H1 (cell line): Measurements from ENCODE around the gene SIPA1L3. TPM values are rescaled to one million over a fixed set of nuclear protein-coding genes. Genes with fewer than 3 reads are reported as not detected.

Experiments used
- CTCF ChIA-PET: fragments of 300-600 bp; sonication (Branson Sonifier 250); formaldehyde crosslinking; loops from one replicate; lab custom pipeline; 2021; ENCODE audit not compliant: partially characterized antibody; lab: Charles Lee
- POLR2A ChIA-PET: fragments of 300-600 bp; sonication (Branson Sonifier 250); formaldehyde crosslinking; loops from one replicate; lab custom pipeline; 2021; ENCODE audit warnings: inconsistent platforms; ENCODE audit not compliant: partially characterized antibody; lab: Charles Lee
- DNase-seq, 2 experiments: peaks; one replicate each; pipeline versions ENCODE4 v3.0.0 to v3.0.0-alpha.2; 2010 to 2022; ENCODE audit warnings: low spot score in 2 of 2, low read depth in 1 of 2, mixed read lengths in 1 of 2
- FAIRE-seq: peaks from 2 replicates; lab custom pipeline; 2011; peaks lifted over from hg19 to GRCh38; lab: Jason Lieb, UNC
- H2AFZ ChIP-seq: 2 replicates; pipeline ENCODE4 v1.8.1; 2012; ENCODE audit warnings: low read length, inconsistent platforms
- H2AK5ac ChIP-seq: 2 replicates; pipeline ENCODE4 v1.6.1; 2013; ENCODE audit warnings: low read depth, low read length
- H2BK120ac ChIP-seq: replicated peaks from 2 replicates; pipeline ENCODE3; 2013; ENCODE audit warnings: low read depth, low read length, inconsistent platforms
- H2BK12ac ChIP-seq: 2 replicates; pipeline ENCODE4 v1.6.1; 2013; ENCODE audit warnings: low read depth, low read length
- H2BK15ac ChIP-seq: 2 replicates; pipeline ENCODE4 v1.6.1; 2013; ENCODE audit warnings: low read length
- H2BK20ac ChIP-seq: 2 replicates; pipeline ENCODE4 v1.6.1; 2013; ENCODE audit warnings: low read length
- H2BK5ac ChIP-seq: 2 replicates; pipeline ENCODE4 v1.6.1; 2013; ENCODE audit warnings: low read depth, low read length
- H3K14ac ChIP-seq: 2 replicates; pipeline ENCODE4 v1.6.1; 2013; ENCODE audit warnings: inconsistent platforms; ENCODE audit not compliant: insufficient read length
- H3K18ac ChIP-seq: 2 replicates; pipeline ENCODE4 v1.6.1; 2013; ENCODE audit warnings: low read length; ENCODE audit errors: extremely low read depth
- H3K23ac ChIP-seq: 2 replicates; pipeline ENCODE4 v1.6.1; 2013; ENCODE audit warnings: inconsistent platforms; ENCODE audit not compliant: insufficient read length
- H3K23me2 ChIP-seq: 2 replicates; pipeline ENCODE4 v1.6.1; 2013; ENCODE audit warnings: low read depth, low read length
- H3K27ac ChIP-seq: 2 replicates; pipeline ENCODE4 v1.6.1; 2011; ENCODE audit warnings: low read depth, low read length, inconsistent platforms
- H3K27me3 ChIP-seq, 4 experiments: replicated peaks in 1 of 4; 1 replicate in 1 of 4; 2 replicates in 3 of 4; pipeline versions ENCODE4 v1.6.1 to v1.8.1; 2011 to 2013; ENCODE audit warnings: low read length in 3 of 4, mild to moderate bottlenecking in 3 of 4, inconsistent platforms in 2 of 4, mixed read lengths in 2 of 4, moderate library complexity in 1 of 4; ENCODE audit not compliant: control insufficient read depth in 3 of 4, insufficient read depth in 3 of 4; ENCODE audit errors: extremely low read depth in 1 of 4
- H3K36me3 ChIP-seq, 4 experiments: 2 replicates each; pipeline versions ENCODE4 v1.6.1 to v1.8.1; 2011 to 2013; ENCODE audit warnings: mild to moderate bottlenecking in 4 of 4, low read length in 3 of 4, moderate library complexity in 2 of 4, control low read depth in 1 of 4, inconsistent platforms in 1 of 4; ENCODE audit not compliant: insufficient read depth in 4 of 4, control insufficient read depth in 2 of 4
- H3K4ac ChIP-seq: replicated peaks from 2 replicates; pipeline ENCODE3; 2013; ENCODE audit warnings: low read length, low read depth, mixed read lengths, inconsistent platforms; ENCODE audit not compliant: insufficient read length
- H3K4me1 ChIP-seq, 4 experiments: replicated peaks in 1 of 4; 1 replicate in 1 of 4; 2 replicates in 3 of 4; pipeline versions ENCODE4 v1.6.1 to v1.8.1; 2011 to 2013; ENCODE audit warnings: low read length in 3 of 4, inconsistent platforms in 2 of 4, mixed read lengths in 1 of 4; ENCODE audit not compliant: insufficient read depth in 4 of 4, control insufficient read depth in 3 of 4
- H3K4me2 ChIP-seq, 2 experiments: 2 replicates each; pipeline versions ENCODE4 v1.6.1 to v1.8.1; 2011 to 2013; ENCODE audit warnings: low read depth in 2 of 2, low read length in 2 of 2, control low read depth in 1 of 2, inconsistent platforms in 1 of 2, mild to moderate bottlenecking in 1 of 2; ENCODE audit not compliant: insufficient read depth in 1 of 2
- H3K4me3 ChIP-seq, 4 experiments: fragments of 200-600, 300-600 bp in 1 of 4; sonication (generic), shearing (Covaris generic), sonication (Bioruptor Twin) in 1 of 4; 2 replicates each; pipeline versions ENCODE4 v1.5.1 to v1.8.1; 2011 to 2016; ENCODE audit warnings: low read length in 4 of 4, low read depth in 3 of 4, control low read depth in 2 of 4, inconsistent platforms in 2 of 4, mild to moderate bottlenecking in 2 of 4, mixed read lengths in 1 of 4, moderate library complexity in 1 of 4; ENCODE audit not compliant: insufficient read depth in 2 of 4; ENCODE audit errors: extremely low read depth in 1 of 4
- H3K56ac ChIP-seq: replicated peaks from 2 replicates; pipeline ENCODE3; 2013; ENCODE audit warnings: low read depth, mild to moderate bottlenecking, mixed read lengths, low read length, inconsistent platforms; ENCODE audit not compliant: insufficient read length
- H3K79me1 ChIP-seq: 2 replicates; pipeline ENCODE4 v1.6.1; 2013; ENCODE audit warnings: low read depth, low read length, control low read depth
- H3K79me2 ChIP-seq, 2 experiments: 2 replicates each; pipeline versions ENCODE4 v1.6.1 to v1.8.1; 2012 to 2013; ENCODE audit warnings: low read length in 2 of 2, mild to moderate bottlenecking in 2 of 2, inconsistent platforms in 1 of 2; ENCODE audit not compliant: insufficient read depth in 2 of 2, control insufficient read depth in 1 of 2
- H3K9ac ChIP-seq, 4 experiments: replicated peaks in 1 of 4; 1 replicate in 1 of 4; 2 replicates in 3 of 4; pipeline versions ENCODE4 v1.6.1 to v1.8.1; 2011 to 2013; ENCODE audit warnings: low read depth in 3 of 4, low read length in 3 of 4, control low read depth in 2 of 4, mild to moderate bottlenecking in 2 of 4, moderate library complexity in 2 of 4, inconsistent platforms in 1 of 4; ENCODE audit errors: extremely low read depth in 1 of 4
- H3K9me3 ChIP-seq, 2 experiments: 2 replicates each; pipeline versions ENCODE4 v1.6.1 to v1.8.1; 2012 to 2013; ENCODE audit warnings: mild to moderate bottlenecking in 2 of 2, moderate library complexity in 2 of 2, control low read depth in 1 of 2, inconsistent platforms in 1 of 2, low read depth in 1 of 2, low read length in 1 of 2, mixed read lengths in 1 of 2; ENCODE audit not compliant: insufficient read depth in 2 of 2
- H4K20me1 ChIP-seq, 2 experiments: replicated peaks in 1 of 2; 2 replicates each; pipeline versions ENCODE3 to v1.8.1; 2011 to 2013; ENCODE audit warnings: inconsistent platforms in 2 of 2, low read length in 2 of 2, mild to moderate bottlenecking in 1 of 2; ENCODE audit not compliant: insufficient read depth in 2 of 2, control insufficient read depth in 1 of 2
- H4K5ac ChIP-seq: 2 replicates; pipeline ENCODE4 v1.6.1; 2013; ENCODE audit warnings: low read length, low read depth, mixed read lengths, inconsistent platforms; ENCODE audit not compliant: insufficient read length
- H4K8ac ChIP-seq: 2 replicates; pipeline ENCODE4 v1.8.0; 2013; ENCODE audit warnings: mild to moderate bottlenecking, moderate library complexity, low read length, inconsistent platforms; ENCODE audit not compliant: insufficient read depth; ENCODE audit errors: extremely low read depth
- H4K91ac ChIP-seq: replicated peaks from 2 replicates; pipeline ENCODE3; 2013; ENCODE audit warnings: low read length, mixed read lengths, inconsistent platforms; ENCODE audit not compliant: insufficient read length
- CBX5 ChIP-seq: fragments of 300-800, 300-1000 bp; sonication (generic); IDR thresholded peaks from 2 replicates; pipeline ENCODE4 v1.7.1; 2016; ENCODE audit warnings: antibody characterized with exemption, low read length, low read depth
- CHD1 ChIP-seq: IDR thresholded peaks from 2 replicates; pipeline ENCODE4 v1.6.1; 2012; ENCODE audit warnings: low read depth, low read length, improper control_type of control experiment
- FOSL1 ChIP-seq: IDR thresholded peaks from 2 replicates; pipeline ENCODE4 v1.6.1; 2011; ENCODE audit warnings: mild to moderate bottlenecking, low read depth, low read length, moderate library complexity; ENCODE audit not compliant: insufficient read depth
- GTF2F1 ChIP-seq: IDR thresholded peaks from 2 replicates; pipeline ENCODE4 v1.6.1; 2012; ENCODE audit warnings: low read depth, low read length, improper control_type of control experiment, borderline replicate concordance
- JUN ChIP-seq: IDR thresholded peaks from 2 replicates; pipeline ENCODE4 v1.6.1; 2011; ENCODE audit warnings: low read depth, mild to moderate bottlenecking, improper control_type of control experiment, low read length
- RFX5 ChIP-seq: IDR thresholded peaks from 2 replicates; pipeline ENCODE4 v1.6.1; 2011; ENCODE audit warnings: low read depth, low read length, improper control_type of control experiment, borderline replicate concordance
- RNF2 ChIP-seq: fragments of 200-900, 300-1000 bp; sonication (generic); IDR thresholded peaks from 2 replicates; pipeline ENCODE4 v1.7.1; 2016; ENCODE audit warnings: borderline replicate concordance, low read depth, mild to moderate bottlenecking, antibody characterized with exemption, low read length; ENCODE audit not compliant: poor library complexity, severe bottlenecking; ENCODE audit errors: missing control alignments
- SAP30 ChIP-seq: fragments of 300-600 bp; sonication (generic); IDR thresholded peaks from 2 replicates; pipeline ENCODE4 v1.7.1; 2012; ENCODE audit warnings: low read length, moderate library complexity, mild to moderate bottlenecking, inconsistent platforms; ENCODE audit not compliant: insufficient read depth, insufficient replicate concordance
- SIN3A ChIP-seq, 2 experiments: IDR thresholded peaks in 1 of 2; conservative IDR thresholded peaks in 1 of 2; 2 replicates each; pipeline ENCODE4 v1.6.1; 2011 to 2012; ENCODE audit warnings: low read length in 2 of 2, improper control_type of control experiment in 1 of 2, low read depth in 1 of 2, mild to moderate bottlenecking in 1 of 2
- SP1 ChIP-seq: IDR thresholded peaks from 2 replicates; pipeline ENCODE4 v1.6.1; 2011; ENCODE audit warnings: low read depth, low read length
- TAF7 ChIP-seq: optimal IDR thresholded peaks from 2 replicates; pipeline ENCODE3; 2011; ENCODE audit warnings: low read depth, mild to moderate bottlenecking, inconsistent platforms, low read length, moderate library complexity, borderline replicate concordance
- TCF12 ChIP-seq: IDR thresholded peaks from 2 replicates; pipeline ENCODE4 v1.6.1; 2011; ENCODE audit warnings: low read depth, mild to moderate bottlenecking, low read length
- WGBS, 2 experiments: shearing (Covaris generic) in 1 of 2; methylation state at CpG; one replicate each; pipeline versions ENCODE4 v1.1.6 to v1.1.7; 2013 to 2015; ENCODE audit warnings: low lambda C conversion rate in 2 of 2, mixed read lengths in 2 of 2, inconsistent platforms in 1 of 2, low coverage in 1 of 2, missing lambda C conversion rate in 1 of 2; ENCODE audit not compliant: insufficient replicate concordance in 2 of 2, insufficient coverage in 1 of 2, insufficient read length in 1 of 2; ENCODE audit errors: extremely low coverage in 1 of 2, missing lambda C conversion rate in 1 of 2; 5-methylcytosine and 5-hydroxymethylcytosine counted together
- polyA plus RNA-seq, 7 experiments: library from polyadenylated mRNA; depleted of rRNA in 3 of 7; stranded (reverse) in 5 of 7; unstranded in 2 of 7; fragments of >200 nt in 5 of 7; fragments of 200-250 nt in 2 of 7; gene quantifications; 1 replicate in 5 of 7; 2 replicates in 1 of 7; 4 replicates in 1 of 7; pipeline versions ENCODE4 v1.2.1 to v1.2.3, GENCODE V29; 2011 to 2013; ENCODE audit warnings: missing spikeins in 2 of 7, mixed read lengths in 2 of 7
- total RNA-seq: library from RNA; stranded (reverse); fragmentation: NEBNext Ultra II Directional; extraction: Animal tissue kit (Norgen Biotek cat#: 25700); gene quantifications from 2 replicates; pipeline ENCODE4 v1.2.1, GENCODE V29; 2021
- TF ChIP-seq, protein P1 (sequence below): IDR thresholded peaks from 2 replicates; pipeline ENCODE4 v1.6.1; 2012; ENCODE audit warnings: inconsistent platforms

SIPA1L3 gene
- total and polyA plus RNA-seq, 2 of the 8 experiments (the other 6 are each of a cell fraction or from before 2014, with no cell fraction given): 15.0 to 54.9 TPM

DNA sequence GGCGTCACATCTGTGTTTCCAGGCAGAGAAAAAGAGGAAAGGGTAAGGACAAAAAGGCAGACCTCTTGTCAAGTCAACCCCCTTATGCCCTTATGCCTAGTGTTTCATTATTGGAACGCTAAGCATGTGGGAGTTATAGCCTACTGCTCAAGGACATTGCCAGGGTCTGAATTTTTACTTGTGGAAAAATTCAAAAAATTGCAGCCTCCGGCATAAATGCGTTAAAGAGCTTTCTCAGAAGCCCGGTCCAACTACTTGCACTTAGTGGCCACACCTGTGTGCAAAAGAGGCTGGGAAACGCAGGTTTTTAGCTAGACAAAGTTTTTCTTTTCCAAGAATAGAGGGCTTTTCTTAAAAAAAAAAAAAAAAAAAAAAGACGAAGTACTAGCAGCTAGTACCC, 177.2 kb downstream of the SIPA1L3 start:
- Histone ChIP-seq H3K9ac (no peak overlapping the region), H3K79me2 (no peaks in the 10 kb centered on the region), H3K27ac (no peak overlapping the region), H3K4me2 (no peak overlapping the region), H3K23ac (no peak overlapping the region), H3K27me3 (no peaks in the 10 kb centered on the region), H3K18ac (no peak overlapping the region), H2BK12ac (no peak overlapping the region), H3K79me1 (no peaks in the 10 kb centered on the region), H4K91ac (no peak overlapping the region), H2BK120ac (no peak overlapping the region), H4K8ac (no peak overlapping the region), H2AFZ (no peak overlapping the region), H3K36me3 (peaks cover 0 to 15% (median 2%) of the 10 kb centered on the region in 4 experiments; a peak in 3 of 8 replicates), H3K4me3 (no peak overlapping the region), H2BK20ac (no peak overlapping the region), H3K4me1 (peaks cover 0 to 8% (median 4%) of the 10 kb centered on the region in 4 experiments; a peak in 5 of 7 replicates), H4K20me1 (peaks cover 0 to 1% of the 10 kb centered on the region in 2 experiments), H3K23me2 (no peaks in the 10 kb centered on the region), H2BK15ac (no peak overlapping the region), H3K14ac (no peak overlapping the region), H3K9me3 (no peaks in the 10 kb centered on the region), H2AK5ac (no peak overlapping the region), H2BK5ac (no peak overlapping the region), H3K56ac (no peak overlapping the region), H4K5ac (no peak overlapping the region), H3K4ac (no peak overlapping the region)
- CTCF ChIA-PET: interaction anchor here (1.4 to 1.7 kb wide), 2 partner anchors 179 to 182 kb away, joined by 3 read pairs; no protein-coding TSS in a partner anchor
- no peak for FAIRE-seq
- POLR2A ChIA-PET: no interaction called here
- 97% methylated on average over 6 of the region's 7 CpGs; no CpG with 5 or more reads in 1 of the 2 experiments for WGBS, 2 experiments
- DNase-seq: no peak
- TF ChIP-seq FOSL1 (no peak), CHD1 (no peak), TCF12 (no peak), SIN3A (conservative IDR thresholded peaks at IDR 0.05 in 1 of 2, IDR thresholded peaks at IDR 0.05 in 1 of 2; ENCODE audit: low read depth in 1 of 2, low read length in 2 of 2) (no peak), RNF2 (no peak), RFX5 (no peak), SAP30 (no peak), CBX5 (no peak), TAF7 (no peak), JUN (no peak), GTF2F1 (no peak), SP1 (no peak)
- TF ChIP-seq, protein P1, sequence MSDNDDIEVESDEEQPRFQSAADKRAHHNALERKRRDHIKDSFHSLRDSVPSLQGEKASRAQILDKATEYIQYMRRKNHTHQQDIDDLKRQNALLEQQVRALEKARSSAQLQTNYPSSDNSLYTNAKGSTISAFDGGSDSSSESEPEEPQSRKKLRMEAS: no peak
